ENCODE results near the gene ZNF444.

- TF ChIP-seq, protein P1, sequence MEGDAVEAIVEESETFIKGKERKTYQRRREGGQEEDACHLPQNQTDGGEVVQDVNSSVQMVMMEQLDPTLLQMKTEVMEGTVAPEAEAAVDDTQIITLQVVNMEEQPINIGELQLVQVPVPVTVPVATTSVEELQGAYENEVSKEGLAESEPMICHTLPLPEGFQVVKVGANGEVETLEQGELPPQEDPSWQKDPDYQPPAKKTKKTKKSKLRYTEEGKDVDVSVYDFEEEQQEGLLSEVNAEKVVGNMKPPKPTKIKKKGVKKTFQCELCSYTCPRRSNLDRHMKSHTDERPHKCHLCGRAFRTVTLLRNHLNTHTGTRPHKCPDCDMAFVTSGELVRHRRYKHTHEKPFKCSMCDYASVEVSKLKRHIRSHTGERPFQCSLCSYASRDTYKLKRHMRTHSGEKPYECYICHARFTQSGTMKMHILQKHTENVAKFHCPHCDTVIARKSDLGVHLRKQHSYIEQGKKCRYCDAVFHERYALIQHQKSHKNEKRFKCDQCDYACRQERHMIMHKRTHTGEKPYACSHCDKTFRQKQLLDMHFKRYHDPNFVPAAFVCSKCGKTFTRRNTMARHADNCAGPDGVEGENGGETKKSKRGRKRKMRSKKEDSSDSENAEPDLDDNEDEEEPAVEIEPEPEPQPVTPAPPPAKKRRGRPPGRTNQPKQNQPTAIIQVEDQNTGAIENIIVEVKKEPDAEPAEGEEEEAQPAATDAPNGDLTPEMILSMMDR (IDR thresholded peaks at IDR 0.05; ENCODE audit: extremely low read depth in 1 of 2, insufficient read depth in 1 of 2, low read depth in 1 of 2, low read length in 2 of 2): no peak
- TF ChIP-seq POLR2A (IDR thresholded peaks at IDR 0.05; ENCODE audit: low read depth, low read length) (no peak), EZH2 (IDR thresholded peaks at IDR 0.05; ENCODE audit: borderline replicate concordance, low read depth, low read length, severe bottlenecking) (no peak), MYC (IDR thresholded peaks at IDR 0.05; ENCODE audit: low read depth, low read length) (no peak), POLR2AphosphoS5 (IDR thresholded peaks at IDR 0.05; ENCODE audit: insufficient read depth, low read depth, low read length) (no peak)
Observed at GRCh38 chr19:56132316-56132822, 8.7 kb upstream of the ZNF444 start.

All from endothelial cell of umbilical vein (primary cell).